Measurements from ENCODE around the gene PHLDB2.

PHLDB2 gene

DNA sequence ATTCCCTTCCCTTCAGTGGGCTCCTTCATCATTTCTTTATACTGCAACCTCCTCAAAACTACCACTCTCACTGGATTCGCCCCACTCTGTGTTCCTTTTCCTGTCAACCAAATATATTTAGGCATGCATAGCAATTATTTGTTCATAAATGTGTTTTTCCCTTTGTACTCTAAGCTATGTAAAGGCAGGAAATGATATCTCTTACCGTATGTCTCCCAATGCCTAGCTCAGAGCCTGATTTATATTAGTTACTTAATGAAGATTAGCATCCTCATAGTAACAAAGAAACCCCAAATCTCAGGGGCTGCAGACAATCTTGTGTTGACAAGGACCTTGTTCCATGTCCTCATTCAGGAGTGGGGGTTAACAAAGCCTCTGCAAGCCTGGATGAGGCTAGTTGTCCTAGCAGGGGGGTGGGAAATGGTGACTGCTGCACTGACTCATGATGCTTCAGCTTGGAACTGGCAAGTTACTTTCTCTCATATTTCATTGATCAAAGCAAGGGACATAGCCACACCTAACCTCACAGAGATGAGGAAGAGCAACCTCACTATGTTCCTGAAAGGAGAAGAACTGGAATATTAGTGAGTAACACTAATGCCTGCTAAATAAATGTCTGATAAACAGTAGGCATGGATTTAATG, 15.2 kb downstream of the PHLDB2 start:
- DNase-seq (ENCODE audit: extremely low read depth in 1 of 2, low read depth in 1 of 2), result no peak

DNA sequence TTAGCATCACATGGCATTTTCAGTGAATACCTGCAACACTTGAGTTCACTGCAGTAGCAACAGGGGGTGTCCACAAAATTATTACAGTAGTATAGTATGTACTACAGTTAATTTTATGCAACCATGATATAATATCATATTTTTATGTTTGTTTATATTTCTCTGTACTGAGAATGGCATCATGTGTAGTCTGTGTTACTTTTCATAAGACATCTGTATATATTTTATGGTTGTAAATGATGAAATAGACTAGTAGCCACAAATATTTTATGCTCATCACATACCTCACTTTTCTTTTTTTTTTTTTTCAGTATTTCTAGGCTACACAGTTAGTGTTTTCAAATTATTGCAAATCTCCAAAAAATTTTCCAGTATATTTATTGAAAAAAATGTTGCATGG, 22.4 kb downstream of the PHLDB2 start:
- no peak for DNase-seq (ENCODE audit: extremely low read depth in 1 of 2, low read depth in 1 of 2)

GRCh38 chr3:111882194-111882593, 23.1 kb downstream of the PHLDB2 start:
- DNase-seq (ENCODE audit: extremely low read depth in 1 of 2, low read depth in 1 of 2), result no peak

- no peak for DNase-seq (ENCODE audit: extremely low read depth in 1 of 2, low read depth in 1 of 2)
Measured at GRCh38 chr3:111882799-111883198, 23.7 kb downstream of the PHLDB2 start.

- DNase-seq (ENCODE audit: extremely low read depth in 1 of 2, low read depth in 1 of 2), result no peak
Measured at GRCh38 chr3:111884411-111885018, 25.4 kb downstream of the PHLDB2 start.

GRCh38 chr3:111885578-111885977, 26.5 kb downstream of the PHLDB2 start:
- no peak for DNase-seq (ENCODE audit: extremely low read depth in 1 of 2, low read depth in 1 of 2)

DNA sequence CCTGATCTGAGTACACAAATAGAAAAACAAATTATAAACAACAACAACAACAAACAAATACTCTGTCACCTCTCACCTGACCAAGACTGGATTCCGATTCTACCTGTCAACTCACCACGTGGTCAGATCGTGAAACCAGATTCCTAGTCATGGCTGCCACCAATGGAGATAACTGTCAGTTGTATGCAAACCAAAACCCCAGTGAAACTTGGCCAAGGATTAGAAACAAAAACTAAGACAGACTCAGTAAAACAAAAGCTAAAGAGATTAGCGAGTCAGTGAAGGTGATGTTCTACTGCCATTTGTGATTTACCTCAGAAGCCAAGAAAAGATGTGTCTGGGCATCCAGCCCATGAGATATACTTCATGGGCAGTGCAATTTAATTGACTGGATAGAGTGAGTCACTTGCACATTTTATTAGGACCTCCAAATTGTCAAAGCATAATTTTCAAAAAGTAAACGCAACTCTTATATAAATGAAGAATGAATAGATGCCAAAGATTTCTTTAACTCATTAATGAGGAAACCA, 31.1 kb downstream of the PHLDB2 start:
- DNase-seq (ENCODE audit: extremely low read depth in 1 of 2, low read depth in 1 of 2), result no peak

- DNase-seq (ENCODE audit: extremely low read depth in 1 of 2, low read depth in 1 of 2), result no peak
Measured at GRCh38 chr3:111892070-111892469, 33.0 kb downstream of the PHLDB2 start.

- DNase-seq (ENCODE audit: extremely low read depth in 1 of 2, low read depth in 1 of 2), result no peak
Measured at GRCh38 chr3:111895071-111895470, 36.0 kb downstream of the PHLDB2 start.

DNA sequence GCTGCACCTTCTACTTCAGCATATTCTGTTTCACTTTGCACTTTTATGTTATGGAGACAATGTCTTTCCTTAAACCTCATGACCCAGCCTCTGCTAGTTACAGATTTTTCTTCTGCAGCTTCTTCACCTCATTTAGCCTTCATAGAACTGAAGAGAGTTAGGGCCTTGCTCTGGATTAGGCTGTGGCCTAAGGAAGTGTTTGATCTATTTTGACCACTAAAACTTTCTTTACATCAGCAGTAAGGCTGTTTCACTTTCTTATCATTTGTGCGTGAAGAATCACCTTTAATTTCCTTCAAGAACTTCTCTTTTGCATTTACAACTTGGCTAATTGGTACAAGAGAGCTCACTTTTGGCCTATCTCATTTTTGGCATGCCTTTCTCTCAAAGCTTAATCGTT, 40.9 kb downstream of the PHLDB2 start:
- no peak for DNase-seq (ENCODE audit: extremely low read depth in 1 of 2, low read depth in 1 of 2)

- DNase-seq (ENCODE audit: extremely low read depth in 1 of 2, low read depth in 1 of 2), result no peak
Measured at GRCh38 chr3:111901637-111902036, 42.6 kb downstream of the PHLDB2 start.

- no peak for DNase-seq (ENCODE audit: extremely low read depth in 1 of 2, low read depth in 1 of 2)
Measured at GRCh38 chr3:111902534-111902933, 43.5 kb downstream of the PHLDB2 start.

DNA sequence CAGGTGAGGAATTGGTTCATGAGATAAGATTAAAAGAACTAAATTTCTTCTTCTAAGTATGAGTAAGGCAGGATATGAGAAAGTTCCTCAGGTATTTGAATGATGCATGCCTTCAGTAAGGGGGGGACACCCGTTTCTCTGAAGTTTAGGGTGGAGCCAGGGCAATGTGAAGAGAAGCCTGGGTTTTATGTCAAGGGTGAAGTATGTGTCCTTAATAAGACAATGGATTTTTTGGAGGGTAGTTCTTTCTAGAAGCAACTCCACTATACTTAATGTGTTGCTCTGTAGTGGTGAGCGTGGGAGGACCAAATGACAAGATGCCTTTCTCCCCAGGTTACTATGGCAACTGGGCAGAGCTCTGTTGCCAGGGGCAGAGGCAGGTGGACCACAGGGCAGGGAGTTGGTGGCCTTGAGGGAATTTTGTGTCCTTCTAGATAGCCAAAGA, 44.0 kb downstream of the PHLDB2 start:
- no peak for DNase-seq (ENCODE audit: extremely low read depth in 1 of 2, low read depth in 1 of 2)

DNA sequence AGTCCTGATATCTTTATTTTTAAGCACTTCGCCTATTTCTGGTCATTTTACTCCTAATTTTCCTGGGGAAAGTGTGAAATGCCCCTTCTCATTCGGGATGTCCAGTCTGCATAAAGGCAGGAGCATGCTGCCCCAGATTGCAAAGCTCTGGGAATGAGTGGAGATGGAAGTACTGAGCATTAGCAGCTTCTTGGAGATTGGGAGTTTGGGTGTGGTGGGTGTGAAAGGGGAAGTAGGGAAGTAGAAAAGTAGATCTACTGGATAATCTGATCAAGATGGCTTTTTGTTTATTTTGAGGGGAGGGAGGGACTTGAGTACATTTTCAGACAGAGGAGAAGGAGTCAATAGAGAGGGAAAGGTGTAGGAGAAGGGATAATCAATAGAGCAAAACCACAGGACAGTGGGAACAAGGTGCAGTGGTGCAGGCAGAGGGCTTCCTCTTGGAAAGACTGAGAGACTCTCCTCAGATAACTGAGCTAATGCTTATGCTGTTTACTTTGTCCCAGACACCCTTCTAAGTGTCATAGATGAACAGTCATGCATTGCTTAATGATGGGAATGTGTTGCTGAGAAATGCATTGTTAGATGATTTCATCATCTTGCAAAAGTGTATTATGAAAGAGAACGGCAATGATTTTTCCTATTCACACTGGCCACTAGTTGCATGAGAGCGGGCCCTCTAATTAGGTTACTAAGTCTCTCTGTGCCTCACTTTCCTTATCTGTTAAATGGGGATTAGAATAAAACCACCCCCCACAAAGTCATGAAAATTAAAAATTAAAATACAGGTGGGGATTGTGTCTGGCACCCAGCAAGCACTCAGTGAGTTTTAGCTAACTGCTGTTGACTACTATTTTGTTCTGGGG, 45.5 kb downstream of the PHLDB2 start:
- no peak for DNase-seq (ENCODE audit: extremely low read depth in 1 of 2, low read depth in 1 of 2)

- DNase-seq (ENCODE audit: extremely low read depth in 1 of 2, low read depth in 1 of 2), result no peak
Measured at GRCh38 chr3:111906656-111907055, 47.6 kb downstream of the PHLDB2 start.

- no peak for DNase-seq (ENCODE audit: extremely low read depth in 1 of 2, low read depth in 1 of 2)
Measured at GRCh38 chr3:111907151-111907550, 48.1 kb downstream of the PHLDB2 start.

- DNase-seq (ENCODE audit: extremely low read depth in 1 of 2, low read depth in 1 of 2), result no peak
Measured at GRCh38 chr3:111910806-111911205, 51.7 kb downstream of the PHLDB2 start.

DNA sequence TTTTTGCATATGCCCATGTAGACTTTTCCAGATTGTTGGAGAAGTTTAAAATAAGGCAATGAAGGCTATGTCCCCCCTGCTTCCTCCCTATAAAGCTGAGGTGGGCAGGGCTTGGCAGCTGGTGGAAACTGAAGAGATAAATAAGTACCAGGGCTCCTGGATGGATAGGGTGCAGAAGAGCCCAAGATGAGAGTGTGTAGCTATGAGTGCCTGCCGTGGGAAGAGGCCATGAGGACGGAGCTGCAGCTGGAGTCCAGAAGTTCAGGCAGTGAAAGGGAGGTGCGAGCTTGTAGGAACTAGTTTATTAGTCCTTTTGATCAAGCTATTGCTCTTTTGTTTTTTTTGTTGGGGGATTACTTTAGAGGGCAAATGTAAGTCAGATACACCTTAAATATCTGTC, 52.4 kb downstream of the PHLDB2 start:
- no peak for DNase-seq (ENCODE audit: extremely low read depth in 1 of 2, low read depth in 1 of 2)

DNA sequence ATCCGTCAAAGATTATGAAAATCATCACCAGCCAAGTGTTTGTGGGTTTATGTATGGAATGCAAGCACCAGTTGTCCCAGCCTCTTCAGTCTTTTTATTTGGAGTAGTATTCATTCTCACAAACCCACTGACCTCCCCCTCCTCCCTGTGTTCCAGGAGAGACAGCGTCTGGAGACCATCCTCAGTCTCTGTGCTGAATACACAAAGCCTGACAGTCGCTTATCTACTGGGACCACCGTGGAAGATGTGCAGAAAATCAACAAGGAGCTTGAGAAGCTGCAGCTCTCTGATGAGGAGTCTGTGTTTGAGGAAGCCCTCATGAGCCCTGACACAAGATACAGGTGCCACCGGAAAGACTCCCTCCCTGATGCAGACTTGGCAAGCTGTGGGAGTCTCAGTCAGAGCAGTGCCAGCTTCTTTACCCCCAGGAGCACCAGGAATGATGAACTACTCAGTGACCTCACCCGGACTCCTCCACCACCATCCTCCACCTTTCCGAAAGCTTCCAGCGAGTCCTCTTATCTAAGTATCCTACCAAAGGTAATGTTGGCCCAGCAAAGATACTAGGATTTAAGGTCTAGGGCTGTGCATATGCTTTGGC, 54.2 kb downstream of the PHLDB2 start:
- no peak for DNase-seq (ENCODE audit: extremely low read depth in 1 of 2, low read depth in 1 of 2)

- no peak for DNase-seq (ENCODE audit: extremely low read depth in 1 of 2, low read depth in 1 of 2)
Measured at GRCh38 chr3:111915905-111916304, 56.8 kb downstream of the PHLDB2 start.

- no peak for DNase-seq (ENCODE audit: extremely low read depth in 1 of 2, low read depth in 1 of 2)
Measured at GRCh38 chr3:111917300-111917699, 58.2 kb downstream of the PHLDB2 start.
